ENCODE measurements around the gene YKT6. TPM values are rescaled to one million over a fixed set of nuclear protein-coding genes. Genes with fewer than 3 reads are reported as not detected.

Gene YKT6
- total and polyA plus RNA-seq, 2 donors (not counting 1 experiment from before 2014, with no cell fraction given) = 36.5 to 62.3 TPM

GRCh38 chr7:44232396-44232795 is 31.6 kb downstream of the YKT6 start:
- 88% methylated on average over 13 of the region's 13 CpGs for WGBS (ENCODE audit: insufficient coverage)
- no peak for ATAC-seq (ENCODE audit: low read depth)
- H3K4me1 ChIP-seq (ENCODE audit: control insufficient read depth in 2 of 2, insufficient read depth in 2 of 2, low read length in 2 of 2) = no peaks in the 10 kb centered on the region
- intact Hi-C loops (cut with micrococcal nuclease) = no loop called here
- H3K27me3 ChIP-seq (replicated peaks in 1 of 4; ENCODE audit: control extremely low read depth in 1 of 4, control insufficient read depth in 3 of 4, insufficient read depth in 4 of 4, low read length in 3 of 4) = no peaks in the 10 kb centered on the region
- no peaks in the 10 kb centered on the region for H3K4me1 Mint-ChIP-seq
- CTCF ChIA-PET = no interaction called here
- DNase-seq = no peak
- H3K9me3 ChIP-seq (ENCODE audit: control extremely low read depth in 1 of 3, control insufficient read depth in 2 of 3, insufficient read depth in 1 of 3, low read length in 2 of 3) = no peaks in the 10 kb centered on the region
- H3K4me3 ChIP-seq (ENCODE audit: control extremely low read depth in 1 of 5, extremely low read depth in 1 of 5, insufficient read depth in 1 of 5, low read depth in 2 of 5, low read length in 4 of 5) = no peak overlapping the region
- H3K9ac ChIP-seq (ENCODE audit: low read length) = no peak overlapping the region
- H2AFZ ChIP-seq (ENCODE audit: insufficient read depth, low read depth, low read length, poor library complexity, severe bottlenecking) = no peak overlapping the region
- H3K9me3 Mint-ChIP-seq (ENCODE audit: insufficient read depth) = no peaks in the 10 kb centered on the region
- H3K79me2 ChIP-seq (ENCODE audit: control insufficient read depth, insufficient read depth, low read length) = no peaks in the 10 kb centered on the region
- TF ChIP-seq CTCF (IDR thresholded peaks at IDR 0.05) = no peak
- no peak for TF ChIP-seq EZH2 (IDR thresholded peaks at IDR 0.05; ENCODE audit: borderline replicate concordance, insufficient read depth, low read depth, low read length, poor library complexity, severe bottlenecking)
- no peaks in the 10 kb centered on the region for H4K20me1 ChIP-seq (ENCODE audit: control insufficient read depth, insufficient read depth, low read length, poor library complexity, severe bottlenecking)
- no peak overlapping the region for H3K4me2 ChIP-seq (replicated peaks; ENCODE audit: low read depth, low read length, poor library complexity, severe bottlenecking)
- no peak overlapping the region for H3K27ac ChIP-seq (ENCODE audit: low read length in 2 of 2)
- no peak overlapping the region for H3K4me3 Mint-ChIP-seq
- H3K36me3 ChIP-seq (replicated peaks in 1 of 2; ENCODE audit: control extremely low read depth in 1 of 2, control insufficient read depth in 1 of 2, extremely low read depth in 1 of 2, insufficient read depth in 2 of 2, low read length in 1 of 2) = no peaks in the 10 kb centered on the region
- POLR2A ChIA-PET = no interaction called here
- no peak overlapping the region for H3K27ac Mint-ChIP-seq
- no peaks in the 10 kb centered on the region for H3K27me3 Mint-ChIP-seq

- H3K27ac Mint-ChIP-seq = no peak overlapping the region
- ChIA-PET CTCF (interaction anchor here (1.0 kb wide), 1 partner anchor 10 kb away, joined by 3 read pairs; no protein-coding TSS in a partner anchor), POLR2A (no interaction called here)
These were observed 32.3 kb downstream of the YKT6 start for GRCh38 chr7:44232901-44233715.

More at GRCh38 chr7:44232901-44233715, 32.3 kb downstream of the YKT6 start:
- no peaks in the 10 kb centered on the region for H3K27me3 Mint-ChIP-seq
- Histone ChIP-seq H3K27ac (ENCODE audit: low read length in 2 of 2) (no peak overlapping the region), H3K9ac (ENCODE audit: low read length) (no peak overlapping the region), H3K79me2 (ENCODE audit: control insufficient read depth, insufficient read depth, low read length) (no peaks in the 10 kb centered on the region), H2AFZ (ENCODE audit: insufficient read depth, low read depth, low read length, poor library complexity, severe bottlenecking) (no peak overlapping the region), H3K9me3 (ENCODE audit: control extremely low read depth in 1 of 3, control insufficient read depth in 2 of 3, insufficient read depth in 1 of 3, low read length in 2 of 3) (no peaks in the 10 kb centered on the region), H3K27me3 (replicated peaks in 1 of 4; ENCODE audit: control extremely low read depth in 1 of 4, control insufficient read depth in 3 of 4, insufficient read depth in 4 of 4, low read length in 3 of 4) (no peaks in the 10 kb centered on the region), H4K20me1 (ENCODE audit: control insufficient read depth, insufficient read depth, low read length, poor library complexity, severe bottlenecking) (no peaks in the 10 kb centered on the region), H3K4me3 (ENCODE audit: control extremely low read depth in 1 of 5, extremely low read depth in 1 of 5, insufficient read depth in 1 of 5, low read depth in 2 of 5, low read length in 4 of 5) (no peak overlapping the region), H3K4me2 (replicated peaks; ENCODE audit: low read depth, low read length, poor library complexity, severe bottlenecking) (no peak overlapping the region), H3K36me3 (replicated peaks in 1 of 2; ENCODE audit: control extremely low read depth in 1 of 2, control insufficient read depth in 1 of 2, extremely low read depth in 1 of 2, insufficient read depth in 2 of 2, low read length in 1 of 2) (no peaks in the 10 kb centered on the region), H3K4me1 (ENCODE audit: control insufficient read depth in 2 of 2, insufficient read depth in 2 of 2, low read length in 2 of 2) (no peaks in the 10 kb centered on the region)
- TF ChIP-seq CTCF (IDR thresholded peaks at IDR 0.05) (no peak), EZH2 (IDR thresholded peaks at IDR 0.05; ENCODE audit: borderline replicate concordance, insufficient read depth, low read depth, low read length, poor library complexity, severe bottlenecking) (no peak)
- 80% methylated on average over 20 of the region's 22 CpGs for WGBS (ENCODE audit: insufficient coverage)
- no peaks in the 10 kb centered on the region for H3K4me1 Mint-ChIP-seq
- ATAC-seq (ENCODE audit: low read depth) = no peak
- intact Hi-C loops (cut with micrococcal nuclease) = no loop called here
- no peaks in the 10 kb centered on the region for H3K9me3 Mint-ChIP-seq (ENCODE audit: insufficient read depth)
- no peak for DNase-seq
- H3K4me3 Mint-ChIP-seq = no peak overlapping the region

Measured in B cell (primary cell).